GM21737 (cell line): ENCODE results near the gene RPL10.

Source experiments
- ATAC-seq: cut with Tn5 transposase; IDR thresholded peaks from one replicate; pipeline ENCODE4 v1.9.1; 2021; ENCODE audit warnings: mild to moderate bottlenecking, moderate library complexity; ENCODE audit not compliant: unreplicated experiment

The RPL10 gene

GRCh38 chrX:154397888-154398667 lies at the start of gene RPL10:
Gene RPL10 (plus strand): TSS chrX:154398377. CDS start chrX:154398520, 143 bp downstream.
- ATAC-seq: peak; percentile 69

GRCh38 chrX:154348646-154349358 lies 49.4 kb upstream of the RPL10 start:
- ATAC-seq: no peak

- no peak for ATAC-seq
Measured at GRCh38 chrX:154349359-154349935, 48.7 kb upstream of the RPL10 start.

GRCh38 chrX:154349979-154350378 lies 48.2 kb upstream of the RPL10 start:
- no peak for ATAC-seq

- ATAC-seq: no peak
Measured at GRCh38 chrX:154350429-154351182, 47.6 kb upstream of the RPL10 start.

- no peak for ATAC-seq
Measured at GRCh38 chrX:154351183-154352011, 46.8 kb upstream of the RPL10 start.

- ATAC-seq: no peak
Measured at GRCh38 chrX:154352012-154352401, 46.2 kb upstream of the RPL10 start.

GRCh38 chrX:154352466-154352865 lies 45.7 kb upstream of the RPL10 start:
- ATAC-seq: no peak

- ATAC-seq: no peak
Measured at GRCh38 chrX:154353172-154353843, 44.9 kb upstream of the RPL10 start.

- no peak for ATAC-seq
Measured at GRCh38 chrX:154354013-154354412, 44.2 kb upstream of the RPL10 start.

GRCh38 chrX:154354516-154354915 lies 43.7 kb upstream of the RPL10 start:
- ATAC-seq: no peak

- no peak for ATAC-seq
Measured at GRCh38 chrX:154355094-154355775, 42.9 kb upstream of the RPL10 start.

GRCh38 chrX:154355776-154356140 lies 42.4 kb upstream of the RPL10 start:
- no peak for ATAC-seq

GRCh38 chrX:154356596-154356995 lies 41.6 kb upstream of the RPL10 start:
- no peak for ATAC-seq

- no peak for ATAC-seq
Measured at GRCh38 chrX:154357205-154357604, 41.0 kb upstream of the RPL10 start.

GRCh38 chrX:154358011-154358410 lies 40.2 kb upstream of the RPL10 start:
- no peak for ATAC-seq

- ATAC-seq: no peak
Measured at GRCh38 chrX:154358829-154359228, 39.3 kb upstream of the RPL10 start.

- no peak for ATAC-seq
Measured at GRCh38 chrX:154359362-154360154, 38.6 kb upstream of the RPL10 start.
